RPMI7951 (cell line): Measurements from ENCODE around the gene PITRM1. TPM values are rescaled to one million over a fixed set of nuclear protein-coding genes. Genes with fewer than 3 reads are reported as not detected.
"Not testable (repeated sequence)": the region's sequence is repeated elsewhere in the genome, so short reads cannot be mapped to it uniquely, and the experiment has no call there.

Experiments
- DNase-seq: peaks from one replicate; pipeline ENCODE4 v3.0.0-alpha.2; 2012; ENCODE audit warnings: low read depth
- total RNA-seq: library from RNA; depleted of rRNA; stranded (reverse); fragments of >200 nt; shearing (Covaris generic); gene quantifications from 2 replicates; pipeline ENCODE4 v1.2.3, GENCODE V29; 2014

PITRM1 gene
- total RNA-seq, 1 experiment from 2014 or later: 62.5 TPM

- DNase-seq: peak; percentile 96
Observed at GRCh38 chr10:3122486-3123205, 49.9 kb downstream of the PITRM1 start.

- no peak for DNase-seq
Observed at GRCh38 chr10:3122034-3122433, 50.5 kb downstream of the PITRM1 start.

GRCh38 chr10:3119796-3120459 is 52.7 kb downstream of the PITRM1 start:
- DNase-seq: peak; percentile 41

- no peak for DNase-seq
Observed at GRCh38 chr10:3118641-3119091, 53.9 kb downstream of the PITRM1 start.

GRCh38 chr10:3117486-3117885 is 55.1 kb downstream of the PITRM1 start:
- DNase-seq: no peak

GRCh38 chr10:3116508-3117100 is 56.0 kb downstream of the PITRM1 start:
- no peak for DNase-seq

GRCh38 chr10:3115685-3116084 is 56.9 kb downstream of the PITRM1 start:
- DNase-seq: no peak

GRCh38 chr10:3113343-3113720 is 59.2 kb downstream of the PITRM1 start:
- no peak for DNase-seq

- no peak for DNase-seq
Observed at GRCh38 chr10:3111621-3112163, 60.9 kb downstream of the PITRM1 start.

GRCh38 chr10:3110782-3111620 is 61.6 kb downstream of the PITRM1 start:
- no peak for DNase-seq

GRCh38 chr10:3109633-3110032 is 62.9 kb downstream of the PITRM1 start:
- no peak for DNase-seq

- no peak for DNase-seq
Observed at GRCh38 chr10:3109196-3109595, 63.4 kb downstream of the PITRM1 start.

- no peak for DNase-seq
Observed at GRCh38 chr10:3108575-3109105, 63.9 kb downstream of the PITRM1 start.

- no peak for DNase-seq
Observed at GRCh38 chr10:3108033-3108432, 64.5 kb downstream of the PITRM1 start.

GRCh38 chr10:3107426-3107961 is 65.1 kb downstream of the PITRM1 start:
- peak; percentile 95 for DNase-seq

- no peak for DNase-seq
Observed at GRCh38 chr10:3106928-3107425, 65.6 kb downstream of the PITRM1 start.

- DNase-seq: not testable (repeated sequence)
Observed at GRCh38 chr10:3106328-3106727, 66.3 kb downstream of the PITRM1 start.

- no peak for DNase-seq
Observed at GRCh38 chr10:3105905-3106304, 66.7 kb downstream of the PITRM1 start.

GRCh38 chr10:3105166-3105565 is 67.4 kb downstream of the PITRM1 start:
- DNase-seq: no peak

GRCh38 chr10:3104251-3104918 is 68.2 kb downstream of the PITRM1 start:
- no peak for DNase-seq
